GM13976 (cell line): ENCODE results near the gene SMAD9.

Experiments
- DNase-seq: peaks from one replicate; pipeline ENCODE4 v3.0.0; 2012; ENCODE audit warnings: low spot score
- CTCF ChIP-seq: IDR thresholded peaks from 2 replicates; pipeline ENCODE4 v1.5.1; 2012; ENCODE audit warnings: borderline replicate concordance, mild to moderate bottlenecking; ENCODE audit not compliant: insufficient read depth; ENCODE audit errors: extremely low read depth, missing control alignments, control extremely low read depth
- in situ Hi-C: fragments of 300-500 bp; cut with MboI; formaldehyde crosslinking; loops from one replicate; pipeline ENCODE4 v1.12.0; 2022; ENCODE audit warnings: low sequenced_read_pairs, mixed read lengths, inconsistent platforms; ENCODE audit not compliant: unreplicated experiment

The SMAD9 gene

DNA sequence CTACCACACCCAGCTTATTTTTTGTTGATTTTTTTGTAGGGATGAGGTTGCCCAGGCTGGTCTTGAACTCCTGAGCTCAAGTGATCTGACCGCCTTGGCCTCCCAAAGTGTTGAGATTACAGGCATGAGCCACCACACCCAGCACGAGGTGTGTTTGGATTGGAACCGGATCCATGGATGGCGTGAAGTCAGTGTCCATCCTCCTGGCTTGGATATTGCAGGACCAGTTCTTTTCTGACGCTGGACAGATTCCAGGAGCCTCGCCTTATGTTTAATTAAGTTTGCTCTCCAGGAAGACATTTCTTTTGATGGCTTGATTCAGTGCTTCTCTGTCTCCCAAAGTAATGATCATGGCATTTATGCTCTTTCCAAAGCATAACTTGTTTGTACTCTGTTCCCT lies 115.5 kb downstream of the SMAD9 start:
- in situ Hi-C loops = no loop called here
- DNase-seq = no peak
- TF ChIP-seq CTCF = no peak

DNA sequence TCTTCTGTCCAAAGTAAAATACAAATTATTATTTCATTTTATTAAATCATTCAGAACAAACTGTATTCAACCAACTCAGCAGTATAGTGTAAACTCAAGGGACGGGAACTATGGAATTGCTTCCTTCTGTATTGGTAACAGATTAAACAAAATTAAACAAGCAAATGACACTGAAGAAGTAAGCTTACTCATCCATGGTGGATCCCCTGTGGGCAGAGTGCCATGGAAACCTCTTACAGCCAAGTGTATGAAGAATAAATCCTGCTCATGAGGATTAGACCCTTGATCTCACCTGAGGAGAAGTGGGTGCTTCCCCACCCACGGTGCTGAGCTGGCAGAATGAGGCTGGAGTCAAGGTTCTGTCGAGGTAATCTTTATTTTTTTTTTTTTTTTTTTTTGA lies 119.0 kb downstream of the SMAD9 start:
- in situ Hi-C loops = no loop called here
- TF ChIP-seq CTCF = no peak
- no peak for DNase-seq

GRCh38 chr13:36796052-36796451 lies 124.0 kb downstream of the SMAD9 start:
- no peak for TF ChIP-seq CTCF
- in situ Hi-C loops = no loop called here
- DNase-seq = no peak

GRCh38 chr13:36795463-36795862 lies 124.6 kb downstream of the SMAD9 start:
- no peak for DNase-seq
- TF ChIP-seq CTCF = no peak
- in situ Hi-C loops = no loop called here
